ENCODE results near the gene TADA2A.

TADA2A gene

DNA sequence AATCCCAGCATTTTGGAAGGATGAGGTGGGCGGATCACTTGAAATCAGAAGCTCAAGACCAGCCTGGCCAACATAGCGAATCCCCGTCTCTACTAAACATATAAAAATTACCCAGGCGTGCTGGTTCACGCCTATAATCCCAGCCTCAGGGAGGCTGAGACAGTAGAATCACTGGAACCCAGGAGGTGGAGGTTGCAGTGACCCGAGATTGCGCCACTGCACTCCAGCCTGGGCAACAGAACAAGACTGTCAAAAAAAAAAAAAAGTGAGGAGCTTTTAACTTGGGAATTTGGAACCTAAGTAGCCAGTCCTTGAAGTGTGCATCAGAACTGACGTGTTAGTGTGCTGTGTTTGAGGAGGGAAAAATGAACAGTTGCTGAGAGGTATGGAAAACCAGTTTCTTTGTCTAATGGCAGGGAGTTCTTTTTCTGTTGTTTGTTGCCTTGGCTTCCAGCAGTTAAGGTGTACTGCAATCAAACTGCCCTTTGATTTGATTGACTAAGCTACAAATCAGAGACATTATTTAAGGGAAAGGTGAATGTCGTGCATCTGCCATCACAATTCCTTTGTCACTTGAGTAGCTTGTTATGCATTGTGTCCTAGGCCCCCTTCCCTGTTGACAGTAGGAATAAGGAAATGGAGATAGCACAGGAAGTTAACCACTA lies 74.4 kb downstream of the TADA2A start:
- TF ChIP-seq CTCF (IDR thresholded peaks at IDR 0.05; ENCODE audit: low read depth, low read length), result no peak
- H3K4me3 ChIP-seq (ENCODE audit: low read depth, low read length), result no peak overlapping the region
- H3K27ac ChIP-seq, result no peak overlapping the region
- peaks cover 22% of the 10 kb centered on the region for H3K36me3 ChIP-seq
- H3K9me3 ChIP-seq (ENCODE audit: severe bottlenecking), result no peaks in the 10 kb centered on the region
- H3K27me3 ChIP-seq (ENCODE audit: insufficient read depth, low read depth, severe bottlenecking), result no peaks in the 10 kb centered on the region
- DNase-seq, result no peak

GRCh38 chr17:37483311-37484039 lies 76.8 kb downstream of the TADA2A start:
- peaks cover 7% of the 10 kb centered on the region for H3K36me3 ChIP-seq
- H3K9me3 ChIP-seq (ENCODE audit: severe bottlenecking), result no peaks in the 10 kb centered on the region
- no peaks in the 10 kb centered on the region for H3K27me3 ChIP-seq (ENCODE audit: insufficient read depth, low read depth, severe bottlenecking)
- H3K27ac ChIP-seq, result no peak overlapping the region
- no peak overlapping the region for H3K4me3 ChIP-seq (ENCODE audit: low read depth, low read length)
- no peak for TF ChIP-seq CTCF (IDR thresholded peaks at IDR 0.05; ENCODE audit: low read depth, low read length)
- no peak for DNase-seq

DNA sequence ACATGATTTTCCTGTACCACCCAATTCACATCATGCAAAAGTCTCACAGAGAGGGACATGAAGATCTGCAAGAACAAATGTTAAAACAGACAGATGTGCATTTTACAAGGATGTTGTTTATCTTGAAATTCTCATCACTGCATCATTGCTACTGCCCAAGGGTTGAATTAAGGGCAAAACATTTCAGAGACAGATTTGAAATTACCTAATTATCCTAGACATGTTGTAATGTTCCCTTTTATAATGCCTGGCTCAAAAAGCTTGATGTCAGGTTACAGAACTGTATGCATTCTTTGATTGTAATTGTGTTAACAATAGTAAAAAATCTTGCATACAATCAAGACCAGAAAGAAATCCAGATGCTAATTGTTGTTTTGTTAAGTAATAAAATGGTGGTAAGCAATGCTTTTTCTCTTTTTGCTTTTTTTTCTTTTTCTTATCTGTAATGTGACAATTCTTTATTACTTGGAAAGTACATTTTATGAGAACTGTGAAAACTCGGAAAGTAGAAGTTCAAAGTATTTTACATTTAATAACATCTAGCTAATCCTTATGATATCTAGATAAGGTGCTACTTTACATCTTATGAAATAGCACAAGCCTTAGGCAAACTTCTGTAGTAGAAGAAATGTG lies 79.4 kb downstream of the TADA2A start:
- no peak overlapping the region for H3K4me3 ChIP-seq (ENCODE audit: low read depth, low read length)
- H3K27ac ChIP-seq, result no peak overlapping the region
- no peak for DNase-seq
- no peaks in the 10 kb centered on the region; the same call in 1 of the 2 replicates for H3K36me3 ChIP-seq
- H3K9me3 ChIP-seq (ENCODE audit: severe bottlenecking), result no peaks in the 10 kb centered on the region
- no peak for TF ChIP-seq CTCF (IDR thresholded peaks at IDR 0.05; ENCODE audit: low read depth, low read length)
- H3K27me3 ChIP-seq (ENCODE audit: insufficient read depth, low read depth, severe bottlenecking), result no peaks in the 10 kb centered on the region

GRCh38 chr17:37488009-37488604 lies 81.4 kb downstream of the TADA2A start:
- no peak for TF ChIP-seq CTCF (IDR thresholded peaks at IDR 0.05; ENCODE audit: low read depth, low read length)
- peak; percentile 25 for DNase-seq
- peaks cover 4% of the 10 kb centered on the region for H3K36me3 ChIP-seq
- no peak overlapping the region for H3K27ac ChIP-seq
- H3K4me3 ChIP-seq (ENCODE audit: low read depth, low read length), result peak overlapping the region; percentile 80
- no peaks in the 10 kb centered on the region for H3K9me3 ChIP-seq (ENCODE audit: severe bottlenecking)
- no peaks in the 10 kb centered on the region for H3K27me3 ChIP-seq (ENCODE audit: insufficient read depth, low read depth, severe bottlenecking)

DNA sequence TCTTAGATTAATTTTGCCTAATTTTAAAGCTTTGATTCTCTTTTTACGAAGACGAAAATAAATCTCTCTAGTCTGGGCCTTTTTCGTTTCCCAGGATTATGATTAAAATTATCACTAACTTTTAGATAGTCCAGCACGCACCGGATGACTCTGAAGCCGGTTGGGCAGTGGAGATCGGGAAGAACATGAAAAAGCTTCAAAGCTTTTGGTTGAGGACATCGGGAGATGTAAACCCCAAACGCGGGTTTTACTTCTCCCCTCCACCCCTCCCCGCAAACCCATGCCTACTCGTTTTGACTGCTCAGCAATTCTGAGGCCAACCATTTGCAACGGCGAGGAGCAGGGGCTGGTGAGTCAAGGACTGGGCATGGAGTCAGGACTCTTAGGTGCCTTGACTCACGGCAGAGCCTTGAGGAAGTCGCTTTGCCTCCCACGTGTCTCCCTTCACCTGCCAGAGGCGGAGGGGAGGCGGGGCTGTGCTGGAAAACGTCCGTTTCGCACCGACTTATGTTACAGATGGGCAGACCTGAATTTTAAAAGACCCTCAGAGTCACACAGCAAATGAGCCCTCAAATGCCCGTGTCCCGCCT lies 82.0 kb downstream of the TADA2A start:
- Histone ChIP-seq H3K27ac (no peak overlapping the region; the same call in 1 of the 2 replicates), H3K4me3 (ENCODE audit: low read depth, low read length) (peak overlapping the region; percentile 80), H3K36me3 (peaks cover 4% of the 10 kb centered on the region), H3K9me3 (ENCODE audit: severe bottlenecking) (no peaks in the 10 kb centered on the region), H3K27me3 (ENCODE audit: insufficient read depth, low read depth, severe bottlenecking) (no peaks in the 10 kb centered on the region)
- no peak for TF ChIP-seq CTCF (IDR thresholded peaks at IDR 0.05; ENCODE audit: low read depth, low read length)
- peak; percentile 48 for DNase-seq

Data from WERI-Rb-1 (cell line).